Lower leg skin (tissue), 3 donors: Measurements from ENCODE around the gene SHC3.

Experiments used
- POLR2A ChIP-seq, 2 donors: fragments of 450-650 bp; IDR thresholded peaks; one replicate each; pipeline ENCODE4 v1.6.1; 2016 to 2017; ENCODE audit warnings: antibody characterized with exemption in 2 of 2, mild to moderate bottlenecking in 1 of 2, moderate library complexity in 1 of 2
- TF ChIP-seq, protein P1 (sequence below), 3 donors: fragments of 450-650 bp; IDR thresholded peaks; one replicate each; pipeline ENCODE4 v1.5.1; 2016; ENCODE audit warnings: antibody characterized with exemption in 3 of 3, mild to moderate bottlenecking in 3 of 3, moderate library complexity in 2 of 3

GRCh38 chr9:89036891-89037290, 141.7 kb downstream of the SHC3 start:
- TF ChIP-seq, protein P1, sequence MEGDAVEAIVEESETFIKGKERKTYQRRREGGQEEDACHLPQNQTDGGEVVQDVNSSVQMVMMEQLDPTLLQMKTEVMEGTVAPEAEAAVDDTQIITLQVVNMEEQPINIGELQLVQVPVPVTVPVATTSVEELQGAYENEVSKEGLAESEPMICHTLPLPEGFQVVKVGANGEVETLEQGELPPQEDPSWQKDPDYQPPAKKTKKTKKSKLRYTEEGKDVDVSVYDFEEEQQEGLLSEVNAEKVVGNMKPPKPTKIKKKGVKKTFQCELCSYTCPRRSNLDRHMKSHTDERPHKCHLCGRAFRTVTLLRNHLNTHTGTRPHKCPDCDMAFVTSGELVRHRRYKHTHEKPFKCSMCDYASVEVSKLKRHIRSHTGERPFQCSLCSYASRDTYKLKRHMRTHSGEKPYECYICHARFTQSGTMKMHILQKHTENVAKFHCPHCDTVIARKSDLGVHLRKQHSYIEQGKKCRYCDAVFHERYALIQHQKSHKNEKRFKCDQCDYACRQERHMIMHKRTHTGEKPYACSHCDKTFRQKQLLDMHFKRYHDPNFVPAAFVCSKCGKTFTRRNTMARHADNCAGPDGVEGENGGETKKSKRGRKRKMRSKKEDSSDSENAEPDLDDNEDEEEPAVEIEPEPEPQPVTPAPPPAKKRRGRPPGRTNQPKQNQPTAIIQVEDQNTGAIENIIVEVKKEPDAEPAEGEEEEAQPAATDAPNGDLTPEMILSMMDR (IDR thresholded peaks at IDR 0.05) = no peak
- no peak for TF ChIP-seq POLR2A (IDR thresholded peaks at IDR 0.05)
